CD14-positive monocyte (primary cell): Measurements from ENCODE around the gene LINC00237. TPM values are rescaled to one million over a fixed set of nuclear protein-coding genes. Genes with fewer than 3 reads are reported as not detected.

Experiments
- DNase-seq, 3 donors: peaks; one replicate each; pipeline ENCODE4 v3.0.0-alpha.2; 2011 to 2022
- H2AFZ ChIP-seq: 2 replicates; pipeline ENCODE4 v1.6.0; 2012; ENCODE audit warnings: mild to moderate bottlenecking, low read depth, low read length, inconsistent platforms; ENCODE audit not compliant: insufficient read depth, poor library complexity, severe bottlenecking
- H3K27ac ChIP-seq, 2 donors: 1 replicate in 1 of 2; 2 replicates in 1 of 2; pipeline ENCODE4 v1.5.1; 2012 to 2013; ENCODE audit warnings: low read length in 2 of 2, control low read depth in 1 of 2, inconsistent platforms in 1 of 2, low read depth in 1 of 2, mild to moderate bottlenecking in 1 of 2
- H3K27me3 ChIP-seq, 2 donors: one replicate each; pipeline versions ENCODE4 v1.6.0 to v1.6.1; 2011 to 2013; ENCODE audit warnings: low read length in 2 of 2; ENCODE audit not compliant: control insufficient read depth in 2 of 2, insufficient read depth in 2 of 2
- H3K36me3 ChIP-seq, 2 donors: replicated peaks in 1 of 2; 1 replicate in 1 of 2; 2 replicates in 1 of 2; pipeline versions ENCODE4 v1.5.1 to v1.6.1; 2012 to 2013; ENCODE audit warnings: low read length in 2 of 2, control low read depth in 1 of 2, inconsistent platforms in 1 of 2, mild to moderate bottlenecking in 1 of 2; ENCODE audit not compliant: insufficient read depth in 2 of 2, control insufficient read depth in 1 of 2
- H3K4me1 ChIP-seq, 2 donors: 1 replicate in 1 of 2; 2 replicates in 1 of 2; pipeline versions ENCODE4 v1.5.1 to v1.6.1; 2012 to 2013; ENCODE audit warnings: low read length in 2 of 2, control low read depth in 1 of 2, inconsistent platforms in 1 of 2, mild to moderate bottlenecking in 1 of 2, moderate library complexity in 1 of 2; ENCODE audit not compliant: insufficient read depth in 2 of 2, control insufficient read depth in 1 of 2
- H3K4me2 ChIP-seq: replicated peaks from 2 replicates; pipeline ENCODE3; 2012; ENCODE audit warnings: low read length, moderate library complexity, mild to moderate bottlenecking; ENCODE audit not compliant: poor library complexity, severe bottlenecking; ENCODE audit errors: extremely low read depth
- H3K4me3 ChIP-seq, 3 experiments: fragments of 200-600 bp in 1 of 3; sonication (generic) in 1 of 3; replicated peaks in 1 of 3; 1 replicate in 2 of 3; 2 replicates in 1 of 3; pipeline ENCODE4 v1.5.1; 2011 to 2013; ENCODE audit warnings: low read length in 3 of 3, mild to moderate bottlenecking in 3 of 3, control low read depth in 2 of 3, low read depth in 2 of 3, inconsistent platforms in 1 of 3, moderate library complexity in 1 of 3
- H3K79me2 ChIP-seq: 2 replicates; pipeline ENCODE4 v1.6.0; 2012; ENCODE audit warnings: mild to moderate bottlenecking, control low read depth, inconsistent platforms, low read length, moderate library complexity; ENCODE audit not compliant: insufficient read depth
- H3K9ac ChIP-seq: 2 replicates; pipeline ENCODE4 v1.6.0; 2017; ENCODE audit warnings: low read length, mild to moderate bottlenecking; ENCODE audit not compliant: insufficient read depth, poor library complexity, severe bottlenecking
- H3K9me3 ChIP-seq, 2 donors: replicated peaks in 1 of 2; 1 replicate in 1 of 2; 2 replicates in 1 of 2; pipeline versions ENCODE4 v1.5.1 to v1.6.1; 2012 to 2013; ENCODE audit warnings: low read length in 2 of 2, control low read depth in 1 of 2; ENCODE audit not compliant: control insufficient read depth in 1 of 2, insufficient read depth in 1 of 2
- H4K20me1 ChIP-seq: 2 replicates; pipeline ENCODE4 v1.6.0; 2012; ENCODE audit warnings: mild to moderate bottlenecking, low read length, control low read depth, moderate library complexity; ENCODE audit not compliant: insufficient read depth
- H3K27ac Mint-ChIP-seq, 7 donors: one replicate each; pipeline ENCODE4 v1.8.0; 2020; ENCODE audit warnings: mild to moderate bottlenecking in 7 of 7, mixed read lengths in 7 of 7, moderate library complexity in 6 of 7, inconsistent platforms in 2 of 7
- H3K27me3 Mint-ChIP-seq, 3 donors: one replicate each; pipeline ENCODE4 v1.8.0; 2021 to 2022; ENCODE audit warnings: low read depth in 3 of 3, mild to moderate bottlenecking in 3 of 3, mixed read lengths in 3 of 3, moderate library complexity in 3 of 3, inconsistent platforms in 1 of 3
- H3K36me3 Mint-ChIP-seq, 2 donors: one replicate each; pipeline ENCODE4 v1.8.0; 2020; ENCODE audit warnings: mixed read lengths in 2 of 2, inconsistent platforms in 1 of 2, mild to moderate bottlenecking in 1 of 2
- H3K4me1 Mint-ChIP-seq: one replicate; pipeline ENCODE4 v1.8.0; 2020; ENCODE audit warnings: mild to moderate bottlenecking, mixed read lengths
- H3K4me3 Mint-ChIP-seq, 2 donors: one replicate each; pipeline ENCODE4 v1.8.0; 2020; ENCODE audit warnings: mild to moderate bottlenecking in 2 of 2, mixed read lengths in 2 of 2, moderate library complexity in 1 of 2
- H3K9me3 Mint-ChIP-seq, 7 donors: one replicate each; pipeline ENCODE4 v1.8.0; 2020 to 2022; ENCODE audit warnings: mixed read lengths in 7 of 7, mild to moderate bottlenecking in 6 of 7, moderate library complexity in 6 of 7, inconsistent platforms in 2 of 7
- WGBS: methylation state at CpG from one replicate; pipeline ENCODE4 v1.1.5; 2013; ENCODE audit warnings: missing lambda C conversion rate; ENCODE audit not compliant: insufficient coverage; 5-methylcytosine and 5-hydroxymethylcytosine counted together
- intact Hi-C, 2 donors: fragments of 100-400 bp; cut with micrococcal nuclease; formaldehyde crosslinking; loops; one replicate each; pipeline versions ENCODE4 v1.15.0 to v1.15.1; 2023
- polyA plus RNA-seq, 3 donors: library from polyadenylated mRNA; depleted of rRNA in 1 of 3; unstranded in 2 of 3; stranded (reverse) in 1 of 3; fragments of 300-500 nt in 2 of 3; fragments of >200 nt in 1 of 3; fragmentation: Illumina TruSeq in 2 of 3; gene quantifications; 1 replicate in 2 of 3; 2 replicates in 1 of 3; pipeline ENCODE4 v1.2.3, GENCODE V29; 2012 to 2021
- TF ChIP-seq, protein P1 (sequence below): fragments of 200-600 bp; IDR thresholded peaks from one replicate; pipeline ENCODE4 v1.8.0; 2022; ENCODE audit warnings: antibody characterized with exemption, mild to moderate bottlenecking

LINC00237 gene
- polyA plus RNA-seq, 3 donors, result 0.31 to 0.39 TPM; not detected in 1

DNA sequence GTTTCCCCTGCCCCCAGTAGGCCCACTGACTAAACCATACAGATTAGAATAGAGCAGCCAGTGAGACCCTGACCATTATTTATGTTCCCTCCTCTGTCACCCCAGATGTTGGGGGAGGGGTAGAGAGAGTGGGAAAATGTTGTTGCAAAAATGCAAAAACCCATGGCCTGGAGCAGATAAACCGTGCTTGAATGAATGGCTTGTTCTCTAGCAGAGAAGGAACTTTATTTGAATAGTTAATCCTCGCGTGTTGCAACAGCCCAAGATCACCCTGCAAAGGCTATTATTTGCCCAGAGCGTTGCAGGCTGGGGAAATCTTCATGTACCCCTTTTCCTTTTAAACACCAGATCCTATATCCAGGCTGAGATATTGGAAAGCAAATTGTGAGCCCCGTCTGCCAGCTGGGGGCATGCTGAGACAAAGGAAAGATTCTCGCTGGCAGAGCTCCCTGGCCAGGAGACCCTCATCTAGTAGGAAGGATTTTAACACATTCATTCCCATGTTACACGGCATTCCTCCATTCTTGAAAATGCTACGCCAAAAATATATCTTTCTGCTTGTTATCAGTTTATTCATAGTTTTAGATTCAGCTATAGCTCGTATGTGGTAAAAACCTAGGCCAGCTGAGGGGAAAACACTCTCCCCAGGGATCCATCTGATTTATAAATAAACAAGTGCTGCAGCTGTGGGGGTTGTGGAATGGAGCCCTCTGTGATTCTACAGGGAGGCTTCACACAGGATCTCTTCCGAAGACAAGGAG lies 53.0 kb downstream of the LINC00237 start:
- Histone ChIP-seq H3K4me1 (no peaks in the 10 kb centered on the region), H3K9ac (no peak overlapping the region), H4K20me1 (no peaks in the 10 kb centered on the region), H3K36me3 (no peaks in the 10 kb centered on the region), H3K27me3 (peaks cover 9% of the 10 kb centered on the region in 2 donors), H3K27ac (no peak overlapping the region), H3K4me3 (no peak overlapping the region), H2AFZ (no peak overlapping the region), H3K79me2 (no peaks in the 10 kb centered on the region), H3K9me3 (no peaks in the 10 kb centered on the region), H3K4me2 (no peak overlapping the region)
- Mint-ChIP-seq H3K27ac (no peak overlapping the region), H3K4me1 (peaks cover 4% of the 10 kb centered on the region), H3K36me3 (no peaks in the 10 kb centered on the region), H3K4me3 (no peak overlapping the region), H3K9me3 (peaks cover 0 to 8% (median 0%) of the 10 kb centered on the region in 7 donors), H3K27me3 (peaks cover 6 to 31% (median 21%) of the 10 kb centered on the region in 3 donors)
- intact Hi-C loops, result no loop called here
- TF ChIP-seq, protein P1, sequence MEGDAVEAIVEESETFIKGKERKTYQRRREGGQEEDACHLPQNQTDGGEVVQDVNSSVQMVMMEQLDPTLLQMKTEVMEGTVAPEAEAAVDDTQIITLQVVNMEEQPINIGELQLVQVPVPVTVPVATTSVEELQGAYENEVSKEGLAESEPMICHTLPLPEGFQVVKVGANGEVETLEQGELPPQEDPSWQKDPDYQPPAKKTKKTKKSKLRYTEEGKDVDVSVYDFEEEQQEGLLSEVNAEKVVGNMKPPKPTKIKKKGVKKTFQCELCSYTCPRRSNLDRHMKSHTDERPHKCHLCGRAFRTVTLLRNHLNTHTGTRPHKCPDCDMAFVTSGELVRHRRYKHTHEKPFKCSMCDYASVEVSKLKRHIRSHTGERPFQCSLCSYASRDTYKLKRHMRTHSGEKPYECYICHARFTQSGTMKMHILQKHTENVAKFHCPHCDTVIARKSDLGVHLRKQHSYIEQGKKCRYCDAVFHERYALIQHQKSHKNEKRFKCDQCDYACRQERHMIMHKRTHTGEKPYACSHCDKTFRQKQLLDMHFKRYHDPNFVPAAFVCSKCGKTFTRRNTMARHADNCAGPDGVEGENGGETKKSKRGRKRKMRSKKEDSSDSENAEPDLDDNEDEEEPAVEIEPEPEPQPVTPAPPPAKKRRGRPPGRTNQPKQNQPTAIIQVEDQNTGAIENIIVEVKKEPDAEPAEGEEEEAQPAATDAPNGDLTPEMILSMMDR, result no peak
- DNase-seq, result no peak
- WGBS, result 57% methylated on average over 1 of the region's 10 CpGs

DNA sequence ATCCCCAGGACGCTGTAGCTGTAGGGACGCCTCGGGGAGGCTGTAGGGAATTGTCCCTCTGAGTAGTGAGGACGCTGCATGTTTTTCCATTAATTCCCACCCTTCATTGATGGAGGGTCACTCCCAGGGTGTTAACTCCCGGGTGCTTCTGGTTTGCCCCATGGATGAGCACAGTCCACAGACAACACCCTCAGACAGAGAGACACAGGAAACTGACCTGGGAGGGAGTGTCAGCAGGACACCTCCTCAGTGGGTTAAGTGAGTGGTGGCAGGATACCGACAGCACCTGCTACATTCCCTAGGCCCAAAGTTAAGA lies 53.5 kb downstream of the LINC00237 start:
- no peak for DNase-seq
- Histone ChIP-seq H3K4me2 (no peak overlapping the region), H3K79me2 (no peaks in the 10 kb centered on the region), H3K9ac (no peak overlapping the region), H3K4me1 (no peaks in the 10 kb centered on the region), H4K20me1 (no peaks in the 10 kb centered on the region), H3K27me3 (peaks cover 9% of the 10 kb centered on the region in 2 donors), H3K9me3 (no peaks in the 10 kb centered on the region), H2AFZ (no peak overlapping the region), H3K27ac (no peak overlapping the region), H3K36me3 (no peaks in the 10 kb centered on the region), H3K4me3 (no peak overlapping the region)
- Mint-ChIP-seq H3K27ac (no peak overlapping the region), H3K4me1 (peaks cover 7% of the 10 kb centered on the region), H3K36me3 (no peaks in the 10 kb centered on the region), H3K27me3 (peaks cover 6 to 26% (median 21%) of the 10 kb centered on the region in 3 donors), H3K9me3 (peaks cover 0 to 11% (median 0%) of the 10 kb centered on the region in 7 donors), H3K4me3 (no peak overlapping the region)
- no CpG with 5 or more reads among the region's 6 CpGs for WGBS
- TF ChIP-seq, protein P1, result no peak
- intact Hi-C loops, result no loop called here
